Fibroblast of skin of right biceps (primary cell): ENCODE data around the gene C6orf62.
A peak's percentile ranks its signal among the peaks of the same experiment; 100 is the strongest.
"Not testable (repeated sequence)": the region's sequence is repeated elsewhere in the genome, so short reads cannot be mapped to it uniquely, and the experiment has no call there.

Experiments used
- DNase-seq: peaks from one replicate; pipeline ENCODE4 v3.0.0-alpha.2; 2013

C6orf62 gene

GRCh38 chr6:24719125-24719971, at the start of gene C6orf62:
TSS of gene C6orf62 (minus strand) at chr6:24719154. CDS start at chr6:24718668, 486 bp downstream.
- peak; percentile 38 for DNase-seq

- DNase-seq, result peak; percentile 73
Measured at GRCh38 chr6:24768361-24768760, 49.4 kb upstream of the C6orf62 start.

GRCh38 chr6:24766680-24767462, 47.9 kb upstream of the C6orf62 start:
- peak; percentile 38 for DNase-seq

GRCh38 chr6:24765968-24766367, 47.0 kb upstream of the C6orf62 start:
- DNase-seq, result not testable (repeated sequence)

- not testable (repeated sequence) for DNase-seq
Measured at GRCh38 chr6:24764833-24765828, 46.2 kb upstream of the C6orf62 start.

GRCh38 chr6:24763578-24763977, 44.6 kb upstream of the C6orf62 start:
- DNase-seq, result no peak

GRCh38 chr6:24761851-24762250, 42.9 kb upstream of the C6orf62 start:
- no peak for DNase-seq

- DNase-seq, result no peak
Measured at GRCh38 chr6:24761193-24761835, 42.4 kb upstream of the C6orf62 start.

- DNase-seq, result no peak
Measured at GRCh38 chr6:24760210-24760609, 41.3 kb upstream of the C6orf62 start.

- DNase-seq, result no peak
Measured at GRCh38 chr6:24759718-24760117, 40.8 kb upstream of the C6orf62 start.

- DNase-seq, result no peak
Measured at GRCh38 chr6:24757611-24758010, 38.7 kb upstream of the C6orf62 start.

- no peak for DNase-seq
Measured at GRCh38 chr6:24755279-24755678, 36.3 kb upstream of the C6orf62 start.

GRCh38 chr6:24754378-24754777, 35.4 kb upstream of the C6orf62 start:
- DNase-seq, result not testable (repeated sequence)

- no peak for DNase-seq
Measured at GRCh38 chr6:24753545-24753944, 34.6 kb upstream of the C6orf62 start.

- DNase-seq, result no peak
Measured at GRCh38 chr6:24752917-24753492, 34.1 kb upstream of the C6orf62 start.

GRCh38 chr6:24752503-24752902, 33.5 kb upstream of the C6orf62 start:
- no peak for DNase-seq

GRCh38 chr6:24750878-24751277, 31.9 kb upstream of the C6orf62 start:
- not testable (repeated sequence) for DNase-seq

- no peak for DNase-seq
Measured at GRCh38 chr6:24749297-24749696, 30.3 kb upstream of the C6orf62 start.

- DNase-seq, result no peak
Measured at GRCh38 chr6:24744911-24745310, 26.0 kb upstream of the C6orf62 start.

- DNase-seq, result no peak
Measured at GRCh38 chr6:24743944-24744335, 25.0 kb upstream of the C6orf62 start.

GRCh38 chr6:24743265-24743943, 24.4 kb upstream of the C6orf62 start:
- DNase-seq, result peak; percentile 97
